ENCODE data around the gene EXOC6B. TPM values are rescaled to one million over a fixed set of nuclear protein-coding genes. Genes with fewer than 3 reads are reported as not detected.

Gene EXOC6B
- total RNA-seq, 1 experiment from 2014 or later, result 33.7 TPM

DNA sequence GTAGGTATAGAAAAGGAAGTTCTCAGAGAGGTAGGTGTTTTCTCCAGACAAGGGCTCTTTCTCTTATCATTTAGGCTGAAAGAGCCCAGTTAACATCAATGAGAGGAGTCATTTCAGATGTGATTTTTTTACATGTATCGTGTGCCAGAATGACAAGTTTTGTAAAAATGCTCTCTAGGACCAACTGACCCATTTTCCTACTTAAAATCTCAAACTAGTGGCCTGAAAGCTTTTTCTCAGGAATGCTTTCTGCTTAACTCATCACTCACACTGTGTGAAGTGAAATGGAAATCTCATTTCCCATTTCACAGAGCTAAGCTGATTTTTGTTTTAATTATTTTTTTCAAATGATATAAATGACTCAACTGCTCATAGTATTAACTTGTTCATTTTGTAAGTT, 549.5 kb downstream of the EXOC6B start:
- no peak overlapping the region for H3K27ac Mint-ChIP-seq
- CTCF ChIA-PET, result no interaction called here
- DNase-seq (ENCODE audit: low spot score), result no peak
- no peak for ATAC-seq
- H3K27me3 Mint-ChIP-seq (ENCODE audit: low read depth), result no peaks in the 10 kb centered on the region
- H3K4me1 Mint-ChIP-seq, result peaks cover 14% of the 10 kb centered on the region
- POLR2A ChIA-PET, result no interaction called here
- TF ChIP-seq, protein P1, sequence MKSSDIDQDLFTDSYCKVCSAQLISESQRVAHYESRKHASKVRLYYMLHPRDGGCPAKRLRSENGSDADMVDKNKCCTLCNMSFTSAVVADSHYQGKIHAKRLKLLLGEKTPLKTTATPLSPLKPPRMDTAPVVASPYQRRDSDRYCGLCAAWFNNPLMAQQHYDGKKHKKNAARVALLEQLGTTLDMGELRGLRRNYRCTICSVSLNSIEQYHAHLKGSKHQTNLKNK (CRISPR knock-in tag; IDR thresholded peaks at IDR 0.05), result no peak
- TF ChIP-seq RELA (CRISPR knock-in tag; IDR thresholded peaks at IDR 0.05; ENCODE audit: borderline replicate concordance) (no peak), ZNF263 (CRISPR knock-in tag; IDR thresholded peaks at IDR 0.05; ENCODE audit: low read depth) (no peak), ZNF396 (CRISPR knock-in tag; IDR thresholded peaks at IDR 0.05; ENCODE audit: borderline replicate concordance) (no peak), ZBTB21 (CRISPR knock-in tag; IDR thresholded peaks at IDR 0.05; ENCODE audit: borderline replicate concordance) (no peak), NFATC4 (CRISPR knock-in tag; IDR thresholded peaks at IDR 0.05) (no peak), SOX15 (CRISPR knock-in tag; IDR thresholded peaks at IDR 0.05) (no peak), GTF2I (CRISPR knock-in tag; conservative IDR thresholded peaks at IDR 0.05) (no peak), SMAD3 (CRISPR knock-in tag; IDR thresholded peaks at IDR 0.05; ENCODE audit: borderline replicate concordance) (no peak)
- TF ChIP-seq, protein P2, sequence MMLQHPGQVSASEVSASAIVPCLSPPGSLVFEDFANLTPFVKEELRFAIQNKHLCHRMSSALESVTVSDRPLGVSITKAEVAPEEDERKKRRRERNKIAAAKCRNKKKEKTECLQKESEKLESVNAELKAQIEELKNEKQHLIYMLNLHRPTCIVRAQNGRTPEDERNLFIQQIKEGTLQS (CRISPR knock-in tag; conservative IDR thresholded peaks at IDR 0.05), result no peak
- TF ChIP-seq, protein P3, sequence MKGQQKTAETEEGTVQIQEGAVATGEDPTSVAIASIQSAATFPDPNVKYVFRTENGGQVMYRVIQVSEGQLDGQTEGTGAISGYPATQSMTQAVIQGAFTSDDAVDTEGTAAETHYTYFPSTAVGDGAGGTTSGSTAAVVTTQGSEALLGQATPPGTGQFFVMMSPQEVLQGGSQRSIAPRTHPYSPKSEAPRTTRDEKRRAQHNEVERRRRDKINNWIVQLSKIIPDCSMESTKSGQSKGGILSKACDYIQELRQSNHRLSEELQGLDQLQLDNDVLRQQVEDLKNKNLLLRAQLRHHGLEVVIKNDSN (CRISPR knock-in tag; IDR thresholded peaks at IDR 0.05), result no peak
- TF ChIP-seq, protein P4, sequence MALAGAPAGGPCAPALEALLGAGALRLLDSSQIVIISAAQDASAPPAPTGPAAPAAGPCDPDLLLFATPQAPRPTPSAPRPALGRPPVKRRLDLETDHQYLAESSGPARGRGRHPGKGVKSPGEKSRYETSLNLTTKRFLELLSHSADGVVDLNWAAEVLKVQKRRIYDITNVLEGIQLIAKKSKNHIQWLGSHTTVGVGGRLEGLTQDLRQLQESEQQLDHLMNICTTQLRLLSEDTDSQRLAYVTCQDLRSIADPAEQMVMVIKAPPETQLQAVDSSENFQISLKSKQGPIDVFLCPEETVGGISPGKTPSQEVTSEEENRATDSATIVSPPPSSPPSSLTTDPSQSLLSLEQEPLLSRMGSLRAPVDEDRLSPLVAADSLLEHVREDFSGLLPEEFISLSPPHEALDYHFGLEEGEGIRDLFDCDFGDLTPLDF (CRISPR knock-in tag; IDR thresholded peaks at IDR 0.05), result no peak
- TF ChIP-seq, protein P5, sequence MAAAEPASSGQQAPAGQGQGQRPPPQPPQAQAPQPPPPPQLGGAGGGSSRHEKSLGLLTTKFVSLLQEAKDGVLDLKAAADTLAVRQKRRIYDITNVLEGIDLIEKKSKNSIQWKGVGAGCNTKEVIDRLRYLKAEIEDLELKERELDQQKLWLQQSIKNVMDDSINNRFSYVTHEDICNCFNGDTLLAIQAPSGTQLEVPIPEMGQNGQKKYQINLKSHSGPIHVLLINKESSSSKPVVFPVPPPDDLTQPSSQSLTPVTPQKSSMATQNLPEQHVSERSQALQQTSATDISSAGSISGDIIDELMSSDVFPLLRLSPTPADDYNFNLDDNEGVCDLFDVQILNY (CRISPR knock-in tag; IDR thresholded peaks at IDR 0.05), result no peak
- no peaks in the 10 kb centered on the region for H3K36me3 Mint-ChIP-seq
- H3K4me3 Mint-ChIP-seq, result no peak overlapping the region
- H3K9me3 Mint-ChIP-seq, result no peaks in the 10 kb centered on the region

DNA sequence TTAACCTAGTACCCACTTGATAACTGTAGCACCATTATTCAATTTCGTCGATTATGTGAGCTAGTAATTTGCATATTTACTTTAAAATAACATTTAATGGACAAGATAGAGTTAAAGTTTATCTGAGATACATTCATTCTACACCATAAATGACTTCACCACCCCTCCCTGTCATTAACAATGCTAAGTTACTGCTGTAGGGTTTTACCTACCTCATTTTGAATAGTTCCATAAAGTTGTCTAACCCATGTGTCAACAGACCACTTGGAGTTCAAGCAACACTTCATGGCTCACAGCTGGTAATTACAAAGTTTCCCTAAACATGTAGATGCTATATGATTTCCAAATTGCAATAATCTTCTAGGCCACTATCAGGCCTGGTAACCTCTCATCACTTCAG, 550.7 kb downstream of the EXOC6B start:
- CTCF ChIA-PET, result no interaction called here
- H3K9me3 Mint-ChIP-seq, result no peaks in the 10 kb centered on the region
- peaks cover 15% of the 10 kb centered on the region for H3K4me1 Mint-ChIP-seq
- H3K36me3 Mint-ChIP-seq, result no peaks in the 10 kb centered on the region
- DNase-seq (ENCODE audit: low spot score), result no peak
- no peak for TF ChIP-seq ZNF121 (CRISPR knock-in tag; IDR thresholded peaks at IDR 0.05)
- no peak overlapping the region for H3K27ac Mint-ChIP-seq
- no peak for ATAC-seq
- POLR2A ChIA-PET, result no interaction called here
- H3K27me3 Mint-ChIP-seq (ENCODE audit: low read depth), result no peaks in the 10 kb centered on the region
- H3K4me3 Mint-ChIP-seq, result no peak overlapping the region

DNA sequence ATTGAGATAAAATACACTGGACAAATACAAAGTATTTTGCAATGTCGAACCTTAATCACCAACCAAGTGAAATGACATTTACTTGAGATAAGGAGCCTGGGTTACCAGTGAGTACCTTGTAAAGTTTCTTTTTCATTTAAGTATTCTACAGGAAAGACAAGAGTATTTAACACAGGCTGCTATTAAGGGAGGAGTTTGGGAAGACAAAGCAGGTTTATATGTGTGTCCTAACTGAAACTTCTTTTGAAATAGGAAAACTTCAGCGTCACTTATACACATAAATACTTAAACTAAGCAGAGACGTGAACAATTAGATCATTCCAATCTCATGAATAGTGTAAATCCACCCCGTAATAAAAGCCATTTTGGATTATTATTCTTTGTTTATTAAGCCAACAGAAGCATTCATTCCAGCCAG, 551.4 kb downstream of the EXOC6B start:
- CTCF ChIA-PET, result no interaction called here
- no peak for ATAC-seq
- TF ChIP-seq, protein P6, sequence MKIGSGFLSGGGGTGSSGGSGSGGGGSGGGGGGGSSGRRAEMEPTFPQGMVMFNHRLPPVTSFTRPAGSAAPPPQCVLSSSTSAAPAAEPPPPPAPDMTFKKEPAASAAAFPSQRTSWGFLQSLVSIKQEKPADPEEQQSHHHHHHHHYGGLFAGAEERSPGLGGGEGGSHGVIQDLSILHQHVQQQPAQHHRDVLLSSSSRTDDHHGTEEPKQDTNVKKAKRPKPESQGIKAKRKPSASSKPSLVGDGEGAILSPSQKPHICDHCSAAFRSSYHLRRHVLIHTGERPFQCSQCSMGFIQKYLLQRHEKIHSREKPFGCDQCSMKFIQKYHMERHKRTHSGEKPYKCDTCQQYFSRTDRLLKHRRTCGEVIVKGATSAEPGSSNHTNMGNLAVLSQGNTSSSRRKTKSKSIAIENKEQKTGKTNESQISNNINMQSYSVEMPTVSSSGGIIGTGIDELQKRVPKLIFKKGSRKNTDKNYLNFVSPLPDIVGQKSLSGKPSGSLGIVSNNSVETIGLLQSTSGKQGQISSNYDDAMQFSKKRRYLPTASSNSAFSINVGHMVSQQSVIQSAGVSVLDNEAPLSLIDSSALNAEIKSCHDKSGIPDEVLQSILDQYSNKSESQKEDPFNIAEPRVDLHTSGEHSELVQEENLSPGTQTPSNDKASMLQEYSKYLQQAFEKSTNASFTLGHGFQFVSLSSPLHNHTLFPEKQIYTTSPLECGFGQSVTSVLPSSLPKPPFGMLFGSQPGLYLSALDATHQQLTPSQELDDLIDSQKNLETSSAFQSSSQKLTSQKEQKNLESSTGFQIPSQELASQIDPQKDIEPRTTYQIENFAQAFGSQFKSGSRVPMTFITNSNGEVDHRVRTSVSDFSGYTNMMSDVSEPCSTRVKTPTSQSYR (CRISPR knock-in tag; IDR thresholded peaks at IDR 0.05), result no peak
- TF ChIP-seq NFATC4 (CRISPR knock-in tag; IDR thresholded peaks at IDR 0.05) (no peak), RORB (CRISPR knock-in tag; IDR thresholded peaks at IDR 0.05) (no peak), RELA (CRISPR knock-in tag; IDR thresholded peaks at IDR 0.05; ENCODE audit: borderline replicate concordance) (no peak)
- TF ChIP-seq, protein P7, sequence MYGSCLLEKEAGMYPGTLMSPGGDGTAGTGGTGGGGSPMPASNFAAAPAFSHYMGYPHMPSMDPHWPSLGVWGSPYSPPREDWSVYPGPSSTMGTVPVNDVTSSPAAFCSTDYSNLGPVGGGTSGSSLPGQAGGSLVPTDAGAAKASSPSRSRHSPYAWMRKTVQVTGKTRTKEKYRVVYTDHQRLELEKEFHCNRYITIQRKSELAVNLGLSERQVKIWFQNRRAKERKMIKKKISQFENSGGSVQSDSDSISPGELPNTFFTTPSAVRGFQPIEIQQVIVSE (CRISPR knock-in tag; IDR thresholded peaks at IDR 0.05; ENCODE audit: borderline replicate concordance), result no peak
- TF ChIP-seq, protein P8, sequence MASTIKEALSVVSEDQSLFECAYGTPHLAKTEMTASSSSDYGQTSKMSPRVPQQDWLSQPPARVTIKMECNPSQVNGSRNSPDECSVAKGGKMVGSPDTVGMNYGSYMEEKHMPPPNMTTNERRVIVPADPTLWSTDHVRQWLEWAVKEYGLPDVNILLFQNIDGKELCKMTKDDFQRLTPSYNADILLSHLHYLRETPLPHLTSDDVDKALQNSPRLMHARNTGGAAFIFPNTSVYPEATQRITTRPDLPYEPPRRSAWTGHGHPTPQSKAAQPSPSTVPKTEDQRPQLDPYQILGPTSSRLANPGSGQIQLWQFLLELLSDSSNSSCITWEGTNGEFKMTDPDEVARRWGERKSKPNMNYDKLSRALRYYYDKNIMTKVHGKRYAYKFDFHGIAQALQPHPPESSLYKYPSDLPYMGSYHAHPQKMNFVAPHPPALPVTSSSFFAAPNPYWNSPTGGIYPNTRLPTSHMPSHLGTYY (CRISPR knock-in tag; IDR thresholded peaks at IDR 0.05), result no peak
- H3K4me3 Mint-ChIP-seq, result no peak overlapping the region
- H3K9me3 Mint-ChIP-seq, result no peaks in the 10 kb centered on the region
- H3K36me3 Mint-ChIP-seq, result no peaks in the 10 kb centered on the region
- peaks cover 15% of the 10 kb centered on the region for H3K4me1 Mint-ChIP-seq
- POLR2A ChIA-PET, result no interaction called here
- H3K27me3 Mint-ChIP-seq (ENCODE audit: low read depth), result no peaks in the 10 kb centered on the region
- H3K27ac Mint-ChIP-seq, result no peak overlapping the region
- no peak for DNase-seq (ENCODE audit: low spot score)
